Ovary (tissue), 9 donors: ENCODE results near the gene PCNX1. TPM values are rescaled to one million over a fixed set of nuclear protein-coding genes. Genes with fewer than 3 reads are reported as not detected.

Source experiments
- DNase-seq, 5 donors: peaks; one replicate each; pipeline ENCODE4 v3.0.0-alpha.2; 2019 to 2020
- H3K27ac ChIP-seq, 2 donors: fragments of 200-600 bp; one replicate each; pipeline versions ENCODE4 v1.5.1 to v1.8.0; 2019 to 2022
- H3K27me3 ChIP-seq: fragments of 200-600 bp; one replicate; pipeline ENCODE4 v1.8.0; 2022
- H3K36me3 ChIP-seq: fragments of 200-600 bp; sonication (generic); one replicate; pipeline ENCODE4 v1.5.1; 2019
- H3K4me1 ChIP-seq: one replicate; pipeline ENCODE4 v1.8.1; 2013; ENCODE audit warnings: mild to moderate bottlenecking, moderate library complexity; ENCODE audit not compliant: insufficient read depth
- H3K4me3 ChIP-seq: fragments of 200-600 bp; sonication (generic); one replicate; pipeline ENCODE4 v1.5.1; 2017
- H3K9me3 ChIP-seq, 2 donors: fragments of 200-600 bp in 1 of 2; sonication (generic) in 1 of 2; one replicate each; pipeline versions ENCODE4 v1.5.1 to v1.8.1; 2013 to 2019; ENCODE audit warnings: mild to moderate bottlenecking in 1 of 2, moderate library complexity in 1 of 2
- EP300 ChIP-seq: sonication (generic); formaldehyde crosslinking; IDR thresholded peaks from one replicate; pipeline ENCODE4 v1.6.1; 2017; ENCODE audit warnings: antibody characterized with exemption
- POLR2A ChIP-seq: fragments of 450-650 bp; IDR thresholded peaks from one replicate; pipeline ENCODE4 v1.6.1; 2017; ENCODE audit warnings: antibody characterized with exemption, mild to moderate bottlenecking, moderate library complexity
- WGBS, 3 donors: extraction: QIAGEN DNeasy Blood & Tissue Kit in 1 of 3; methylation state at CpG; one replicate each; pipeline versions ENCODE4 v1.1.5 to v1.1.7; 2013 to 2017; 5-methylcytosine and 5-hydroxymethylcytosine counted together
- intact Hi-C, 4 donors: fragments of 100-400 bp; cut with DNase I; formaldehyde crosslinking; loops; one replicate each; pipeline versions ENCODE4 v1.11.0 to v1.15.1; 2022 to 2023
- polyA plus RNA-seq, 2 donors: library from polyadenylated mRNA; stranded (reverse); fragments of 200-250 nt in 1 of 2; fragments of 350-450 nt in 1 of 2; fragmentation: Illumina TruSeq in 1 of 2; extraction: RNeasy Lipid Tissue Mini Kit (QIAGEN cat#74804) in 1 of 2; gene quantifications; one replicate each; pipeline ENCODE4 v1.2.3, GENCODE V29; 2013 to 2014
- total RNA-seq, 7 donors: library from RNA; depleted of rRNA in 2 of 7; stranded (reverse); fragments of >200 nt in 2 of 7; fragmentation: NEBNext Ultra II Directional in 3 of 7; extraction: Animal tissue kit (Norgen Biotek cat#: 25700) in 3 of 7; gene quantifications; one replicate each; pipeline versions ENCODE4 v1.1.0 to v1.2.4, GENCODE V29; 2016 to 2023
- TF ChIP-seq, protein P1 (sequence below), 3 donors: fragments of 450-650 bp in 2 of 3; fragments of 200-600 bp in 1 of 3; IDR thresholded peaks; one replicate each; pipeline versions ENCODE4 v1.5.1 to v1.8.0; 2016 to 2022; ENCODE audit warnings: antibody characterized with exemption in 3 of 3, mild to moderate bottlenecking in 1 of 3
- donor health status: DM: no; HTN: no; CAD: no; lungs with moderate emphysema.
- donor health status: DM: no; HTN: no; CAD: no.
- donor health status: Bipolar disorder and iron deficiency.
- donor health status: DM: yes; HTN: yes; CAD: no.
- donor health status: DM: no; HTN: no; CAD: no.
- donor health status: DM: yes; HTN: yes; CAD: no.

PCNX1 gene
- total and polyA plus RNA-seq, 9 donors = 13.3 to 101 (median 69.5) TPM

DNA sequence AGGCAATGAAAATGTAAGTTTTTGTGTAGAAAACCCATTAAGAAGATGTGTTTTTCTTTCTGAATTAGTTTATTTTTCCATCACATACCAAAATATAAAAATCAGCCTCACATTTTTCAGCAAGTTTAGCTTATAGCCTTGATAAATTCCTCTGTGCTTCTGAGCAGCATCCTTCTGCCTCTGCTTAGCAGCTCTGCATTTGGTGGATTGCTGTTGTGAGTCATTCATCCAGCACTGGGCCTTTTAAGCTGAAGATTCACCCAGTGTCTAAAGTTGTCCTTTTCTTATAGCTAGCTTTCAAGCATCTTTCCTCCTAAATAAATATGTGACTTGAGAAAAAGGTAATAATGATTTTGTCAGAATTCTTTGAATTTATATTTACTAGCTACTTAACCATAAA, 206.1 kb downstream of the PCNX1 start:
- intact Hi-C loops = no loop called here
- Histone ChIP-seq H3K4me3 (no peak overlapping the region), H3K4me1 (no peaks in the 10 kb centered on the region), H3K9me3 (no peaks in the 10 kb centered on the region), H3K36me3 (no peaks in the 10 kb centered on the region), H3K27me3 (no peaks in the 10 kb centered on the region), H3K27ac (no peak overlapping the region)
- no peak for DNase-seq
- TF ChIP-seq, protein P1, sequence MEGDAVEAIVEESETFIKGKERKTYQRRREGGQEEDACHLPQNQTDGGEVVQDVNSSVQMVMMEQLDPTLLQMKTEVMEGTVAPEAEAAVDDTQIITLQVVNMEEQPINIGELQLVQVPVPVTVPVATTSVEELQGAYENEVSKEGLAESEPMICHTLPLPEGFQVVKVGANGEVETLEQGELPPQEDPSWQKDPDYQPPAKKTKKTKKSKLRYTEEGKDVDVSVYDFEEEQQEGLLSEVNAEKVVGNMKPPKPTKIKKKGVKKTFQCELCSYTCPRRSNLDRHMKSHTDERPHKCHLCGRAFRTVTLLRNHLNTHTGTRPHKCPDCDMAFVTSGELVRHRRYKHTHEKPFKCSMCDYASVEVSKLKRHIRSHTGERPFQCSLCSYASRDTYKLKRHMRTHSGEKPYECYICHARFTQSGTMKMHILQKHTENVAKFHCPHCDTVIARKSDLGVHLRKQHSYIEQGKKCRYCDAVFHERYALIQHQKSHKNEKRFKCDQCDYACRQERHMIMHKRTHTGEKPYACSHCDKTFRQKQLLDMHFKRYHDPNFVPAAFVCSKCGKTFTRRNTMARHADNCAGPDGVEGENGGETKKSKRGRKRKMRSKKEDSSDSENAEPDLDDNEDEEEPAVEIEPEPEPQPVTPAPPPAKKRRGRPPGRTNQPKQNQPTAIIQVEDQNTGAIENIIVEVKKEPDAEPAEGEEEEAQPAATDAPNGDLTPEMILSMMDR (IDR thresholded peaks at IDR 0.05) = no peak
- TF ChIP-seq EP300 = no peak
- no peak for TF ChIP-seq POLR2A

DNA sequence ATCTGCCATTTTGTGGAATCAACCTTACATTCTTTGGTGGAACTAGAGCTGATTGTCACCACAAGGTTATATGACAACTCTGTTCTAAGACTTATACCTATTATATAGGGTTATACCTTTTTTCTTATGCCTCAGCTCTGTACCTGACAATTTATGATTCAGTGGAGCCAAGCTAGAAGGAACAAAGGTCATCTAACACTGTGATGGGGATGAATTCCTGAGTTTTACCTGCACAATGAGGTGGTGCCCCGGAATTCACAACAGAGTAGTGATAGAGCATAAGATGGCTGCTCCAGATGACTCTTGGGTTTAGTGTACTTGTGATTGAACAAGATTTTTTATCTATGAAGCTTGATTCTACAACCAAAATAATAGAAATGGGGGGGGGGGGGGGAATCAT, 207.3 kb downstream of the PCNX1 start:
- intact Hi-C loops = no loop called here
- TF ChIP-seq POLR2A (no peak), EP300 (no peak)
- TF ChIP-seq, protein P1 (IDR thresholded peaks at IDR 0.05) = no peak
- no peak for DNase-seq
- 96 to 100% (median 100%) methylated on average over 1 of the region's 1 CpG for WGBS, 3 donors
- H3K9me3 ChIP-seq = no peaks in the 10 kb centered on the region
- no peak overlapping the region for H3K27ac ChIP-seq
- no peaks in the 10 kb centered on the region for H3K36me3 ChIP-seq
- H3K27me3 ChIP-seq = no peaks in the 10 kb centered on the region
- H3K4me3 ChIP-seq = no peak overlapping the region
- no peaks in the 10 kb centered on the region for H3K4me1 ChIP-seq

DNA sequence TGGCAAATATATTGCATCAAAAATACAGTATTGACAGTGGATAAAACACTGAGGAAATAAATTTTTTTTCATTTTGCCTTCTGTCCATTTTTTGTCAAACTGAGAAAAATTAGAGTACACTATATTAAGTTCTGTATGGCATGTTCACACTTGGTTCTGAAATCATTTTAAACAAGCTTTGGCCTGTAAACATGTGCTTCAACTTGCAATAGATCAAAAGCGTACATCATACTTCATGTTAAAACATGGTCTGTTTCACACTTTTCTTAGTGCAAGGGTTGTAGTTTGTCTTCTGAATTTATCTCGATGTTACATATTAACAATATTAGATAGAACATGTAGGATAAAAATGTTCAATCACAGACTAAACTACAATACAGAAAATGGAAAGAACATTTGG, 208.0 kb downstream of the PCNX1 start:
- H3K27me3 ChIP-seq = no peaks in the 10 kb centered on the region
- no peak for TF ChIP-seq EP300
- TF ChIP-seq POLR2A = no peak
- TF ChIP-seq, protein P1 (IDR thresholded peaks at IDR 0.05) = no peak
- H3K36me3 ChIP-seq = no peaks in the 10 kb centered on the region
- no peaks in the 10 kb centered on the region for H3K9me3 ChIP-seq
- no peak overlapping the region for H3K4me3 ChIP-seq
- H3K27ac ChIP-seq = no peak overlapping the region
- H3K4me1 ChIP-seq = no peaks in the 10 kb centered on the region
- WGBS, 3 donors = 95 to 98% (median 97%) methylated on average over 2 of the region's 2 CpGs
- DNase-seq = no peak
- intact Hi-C loops = no loop called here

DNA sequence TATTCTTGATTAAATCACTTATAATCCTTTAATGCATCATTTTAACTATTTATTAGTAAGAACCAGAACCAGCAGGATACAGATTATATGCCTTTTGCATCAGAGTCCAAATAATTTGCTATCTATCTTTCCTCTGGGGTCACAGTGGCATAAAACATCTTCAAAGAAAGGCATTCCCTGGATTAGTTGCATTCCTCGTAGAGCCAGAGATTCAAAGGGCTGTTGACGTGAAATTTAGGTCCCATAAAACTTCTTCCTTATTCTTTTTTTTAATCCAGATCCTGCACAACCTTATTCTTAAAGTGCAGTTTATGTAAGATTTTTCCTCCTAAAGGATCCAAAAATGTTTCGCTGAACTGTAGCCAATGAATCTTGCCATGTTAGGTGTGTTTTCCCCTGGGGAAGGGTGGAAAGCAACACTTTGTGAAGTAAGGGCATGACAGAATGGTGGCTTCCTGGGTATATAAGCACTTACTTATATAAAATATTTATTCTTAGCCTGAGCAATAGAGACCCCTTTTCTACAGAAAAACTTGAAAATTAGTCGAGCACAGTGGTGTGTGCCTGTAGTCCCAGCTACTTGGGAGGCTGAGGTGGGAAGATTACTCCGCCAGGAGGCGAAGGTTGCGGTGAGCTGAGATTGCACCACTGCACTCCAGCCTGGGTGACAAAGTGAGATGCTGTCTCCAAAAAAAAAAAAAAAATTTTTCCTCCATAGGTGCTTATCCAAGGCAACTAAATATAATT, 208.7 kb downstream of the PCNX1 start:
- intact Hi-C loops = no loop called here
- H3K27ac ChIP-seq = no peak overlapping the region
- no peaks in the 10 kb centered on the region for H3K27me3 ChIP-seq
- no peaks in the 10 kb centered on the region for H3K36me3 ChIP-seq
- H3K4me3 ChIP-seq = no peak overlapping the region
- 79 to 89% (median 86%) methylated on average over 7 of the region's 7 CpGs for WGBS, 3 donors
- H3K4me1 ChIP-seq = no peaks in the 10 kb centered on the region
- DNase-seq = no peak
- H3K9me3 ChIP-seq = no peaks in the 10 kb centered on the region
- TF ChIP-seq POLR2A (no peak), EP300 (no peak)
- TF ChIP-seq, protein P1 (IDR thresholded peaks at IDR 0.05) = no peak
